Colonic mucosa (tissue), 4 donors: ENCODE measurements around the gene MED15. TPM values are rescaled to one million over a fixed set of nuclear protein-coding genes. Genes with fewer than 3 reads are reported as not detected.

Experiments
- DNase-seq: peaks from one replicate; pipeline ENCODE4 v3.0.0-alpha.2; 2020
- H3K27ac ChIP-seq: fragments of 200-600 bp; one replicate; pipeline ENCODE4 v1.8.0; 2021
- H3K27me3 ChIP-seq: fragments of 200-600 bp; one replicate; pipeline ENCODE4 v1.8.0; 2021
- H3K36me3 ChIP-seq: fragments of 200-600 bp; one replicate; pipeline ENCODE4 v1.8.0; 2021
- H3K4me1 ChIP-seq: fragments of 200-600 bp; one replicate; pipeline ENCODE4 v1.8.0; 2021; ENCODE audit warnings: mild to moderate bottlenecking
- H3K4me3 ChIP-seq: fragments of 200-600 bp; one replicate; pipeline ENCODE4 v1.8.0; 2021
- H3K9ac ChIP-seq, 2 donors: one replicate each; pipeline ENCODE4 v1.7.0; 2013; ENCODE audit warnings: control low read depth in 2 of 2, low read depth in 2 of 2, low read length in 2 of 2
- H3K9me3 ChIP-seq: fragments of 200-600 bp; one replicate; pipeline ENCODE4 v1.8.0; 2021
- intact Hi-C: fragments of 100-400 bp; cut with DNase I; formaldehyde crosslinking; loops from one replicate; pipeline ENCODE4 v1.14.1; 2022
- total RNA-seq, 2 donors: library from RNA; stranded (reverse); fragmentation: NEBNext Ultra II Directional in 1 of 2; extraction: Animal tissue kit (Norgen Biotek cat#: 25700) in 1 of 2; gene quantifications; one replicate each; pipeline ENCODE4 v1.2.1, GENCODE V29; 2021
- TF ChIP-seq, protein P1 (sequence below): fragments of 200-600 bp; IDR thresholded peaks from one replicate; pipeline ENCODE4 v1.8.0; 2022; ENCODE audit warnings: antibody characterized with exemption, mild to moderate bottlenecking
- donor health status: healthy.
- donor health status: DM: no; HTN: no; CAD: no.
- donor health status: DM: no; HTN: no; CAD: no.

MED15 gene
- total RNA-seq, 2 donors from 2014 or later = 93.1 to 102 TPM

DNA sequence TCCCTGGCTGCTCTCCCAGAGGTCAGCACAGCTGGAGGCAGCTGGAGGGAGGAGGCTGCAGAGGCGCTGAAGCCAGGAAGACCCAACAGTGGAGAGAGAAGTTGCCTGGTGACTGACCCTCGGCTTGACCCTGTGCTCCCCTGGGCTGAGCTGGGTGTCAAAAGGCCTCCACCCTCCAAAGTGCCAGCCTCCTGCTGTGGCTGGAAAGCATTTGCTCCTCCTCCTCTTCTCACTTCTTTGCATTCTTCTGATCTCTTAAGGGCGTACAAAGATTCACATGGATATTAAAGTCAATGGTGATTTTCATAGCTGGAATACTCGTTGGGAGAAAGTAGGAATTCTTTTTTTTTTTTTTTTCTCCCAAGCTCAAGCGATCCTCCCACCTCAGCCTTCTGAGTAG, 91.7 kb downstream of the MED15 start:
- DNase-seq = no peak
- Histone ChIP-seq H3K36me3 (no peaks in the 10 kb centered on the region), H3K27me3 (no peaks in the 10 kb centered on the region), H3K4me1 (no peaks in the 10 kb centered on the region), H3K9ac (no peak overlapping the region), H3K9me3 (no peaks in the 10 kb centered on the region), H3K27ac (no peak overlapping the region), H3K4me3 (no peak overlapping the region)
- TF ChIP-seq, protein P1, sequence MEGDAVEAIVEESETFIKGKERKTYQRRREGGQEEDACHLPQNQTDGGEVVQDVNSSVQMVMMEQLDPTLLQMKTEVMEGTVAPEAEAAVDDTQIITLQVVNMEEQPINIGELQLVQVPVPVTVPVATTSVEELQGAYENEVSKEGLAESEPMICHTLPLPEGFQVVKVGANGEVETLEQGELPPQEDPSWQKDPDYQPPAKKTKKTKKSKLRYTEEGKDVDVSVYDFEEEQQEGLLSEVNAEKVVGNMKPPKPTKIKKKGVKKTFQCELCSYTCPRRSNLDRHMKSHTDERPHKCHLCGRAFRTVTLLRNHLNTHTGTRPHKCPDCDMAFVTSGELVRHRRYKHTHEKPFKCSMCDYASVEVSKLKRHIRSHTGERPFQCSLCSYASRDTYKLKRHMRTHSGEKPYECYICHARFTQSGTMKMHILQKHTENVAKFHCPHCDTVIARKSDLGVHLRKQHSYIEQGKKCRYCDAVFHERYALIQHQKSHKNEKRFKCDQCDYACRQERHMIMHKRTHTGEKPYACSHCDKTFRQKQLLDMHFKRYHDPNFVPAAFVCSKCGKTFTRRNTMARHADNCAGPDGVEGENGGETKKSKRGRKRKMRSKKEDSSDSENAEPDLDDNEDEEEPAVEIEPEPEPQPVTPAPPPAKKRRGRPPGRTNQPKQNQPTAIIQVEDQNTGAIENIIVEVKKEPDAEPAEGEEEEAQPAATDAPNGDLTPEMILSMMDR = no peak
- intact Hi-C loops = no loop called here

DNA sequence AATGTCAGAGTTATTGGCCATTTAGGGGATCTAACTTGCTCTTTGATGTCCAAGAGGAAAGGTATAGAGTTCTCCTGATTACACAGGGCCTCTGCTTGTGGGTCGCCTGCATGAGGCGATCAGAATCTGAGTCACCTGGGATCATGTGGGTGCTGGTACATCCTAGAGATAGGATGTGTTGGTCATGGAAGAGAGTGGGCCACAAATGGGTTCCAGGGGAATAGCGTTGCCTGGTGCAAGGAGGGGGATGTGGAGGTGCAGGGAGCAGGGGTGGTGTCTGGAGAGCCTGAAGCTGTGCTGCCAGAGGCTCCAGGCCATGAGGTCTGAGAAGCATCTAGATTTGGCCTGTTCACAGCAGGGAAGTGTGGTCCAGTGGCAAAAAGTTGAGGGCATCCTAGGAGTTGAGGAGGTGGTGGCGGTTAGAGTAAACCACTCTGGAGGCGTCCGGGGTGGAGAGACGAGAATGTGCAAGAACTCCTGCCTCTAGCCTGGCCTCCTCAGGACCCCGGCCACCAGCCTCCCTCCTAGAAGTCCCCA, 92.8 kb downstream of the MED15 start:
- TF ChIP-seq, protein P1 = no peak
- no peak overlapping the region for H3K27ac ChIP-seq
- no peak overlapping the region for H3K4me3 ChIP-seq
- no peaks in the 10 kb centered on the region for H3K9me3 ChIP-seq
- intact Hi-C loops = loop anchor here (10.0 kb wide), 1 partner anchor 95 kb away; no protein-coding TSS in a partner anchor
- H3K36me3 ChIP-seq = no peaks in the 10 kb centered on the region
- H3K9ac ChIP-seq = no peak overlapping the region
- no peak for DNase-seq
- H3K27me3 ChIP-seq = no peaks in the 10 kb centered on the region
- no peaks in the 10 kb centered on the region for H3K4me1 ChIP-seq

- intact Hi-C loops = loop anchor here (10.0 kb wide), 1 partner anchor 93 kb away; no protein-coding TSS in a partner anchor
- H3K36me3 ChIP-seq = no peaks in the 10 kb centered on the region
- no peak for DNase-seq
- H3K27me3 ChIP-seq = no peaks in the 10 kb centered on the region
- TF ChIP-seq, protein P1 = no peak
- H3K4me3 ChIP-seq = no peak overlapping the region
- H3K9me3 ChIP-seq = no peaks in the 10 kb centered on the region
- H3K4me1 ChIP-seq = no peaks in the 10 kb centered on the region
- no peak overlapping the region for H3K9ac ChIP-seq
- no peak overlapping the region for H3K27ac ChIP-seq
Observed at GRCh38 chr22:20601308-20601707, 93.9 kb downstream of the MED15 start.

DNA sequence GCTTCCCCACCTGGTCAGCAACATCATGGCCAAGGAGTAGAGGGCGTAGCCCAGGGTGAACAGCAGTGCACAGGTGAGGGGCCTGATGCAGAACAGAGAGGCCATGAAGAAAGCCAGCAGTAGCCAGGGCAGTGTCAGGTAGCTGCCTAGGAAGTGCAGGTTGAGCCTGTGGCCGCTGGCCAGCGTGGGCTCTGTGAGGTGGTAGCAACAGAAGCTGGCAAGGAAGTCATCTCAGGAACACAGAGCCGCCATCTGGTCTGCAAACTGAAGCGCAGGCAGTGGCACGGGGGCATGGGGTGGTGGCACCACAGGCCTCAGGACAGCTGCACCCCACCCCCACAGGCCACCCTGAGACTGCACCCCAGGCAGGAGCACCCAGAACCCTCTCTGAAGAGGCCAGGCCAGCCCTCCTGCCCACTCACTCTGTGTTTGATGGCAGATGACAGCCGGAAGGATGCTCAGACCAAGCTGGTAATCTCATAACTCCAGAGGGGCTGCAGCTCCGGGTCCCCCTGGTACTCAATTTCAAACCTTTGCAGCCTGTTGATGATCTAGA, 95.3 kb downstream of the MED15 start:
- no peak for DNase-seq
- Histone ChIP-seq H3K4me3 (no peak overlapping the region), H3K36me3 (no peaks in the 10 kb centered on the region), H3K9ac (no peak overlapping the region), H3K9me3 (no peaks in the 10 kb centered on the region), H3K4me1 (no peaks in the 10 kb centered on the region), H3K27me3 (no peaks in the 10 kb centered on the region), H3K27ac (no peak overlapping the region)
- intact Hi-C loops = loop anchor here (10.0 kb wide), 1 partner anchor 92 kb away; no protein-coding TSS in a partner anchor
- TF ChIP-seq, protein P1 = no peak

- intact Hi-C loops = loop anchor here (10.0 kb wide), 1 partner anchor 91 kb away; no protein-coding TSS in a partner anchor
- H3K4me3 ChIP-seq = no peak overlapping the region
- H3K36me3 ChIP-seq = no peaks in the 10 kb centered on the region
- H3K9me3 ChIP-seq = no peaks in the 10 kb centered on the region
- TF ChIP-seq, protein P1 = no peak
- no peaks in the 10 kb centered on the region for H3K4me1 ChIP-seq
- no peak overlapping the region for H3K27ac ChIP-seq
- no peak overlapping the region for H3K9ac ChIP-seq
- H3K27me3 ChIP-seq = no peaks in the 10 kb centered on the region
- no peak for DNase-seq
Observed at GRCh38 chr22:20604092-20604747, 96.8 kb downstream of the MED15 start.
